HEK293 (cell line): ENCODE results near the gene HSPA2.

Source experiments
- CTCF ChIA-PET: fragments of 350-600 bp; formaldehyde crosslinking; extraction: SDS; loops from one replicate; lab custom pipeline; 2021; ENCODE audit warnings: antibody characterized with exemption; lab: Yijun Ruan, JAX
- POLR2A ChIA-PET: fragments of 300-600 bp; formaldehyde crosslinking; extraction: SDS; loops from one replicate; lab custom pipeline; 2020; ENCODE audit warnings: antibody characterized with exemption, inconsistent platforms; lab: Yijun Ruan, JAX
- H3K27ac ChIP-seq: fragments of 200-500 bp; sonication (Bioruptor generic); 2 replicates; pipeline ENCODE4 v1.5.1; 2014; ENCODE audit warnings: low read depth, low read length, control low read depth, inconsistent platforms; ENCODE audit errors: extremely low read depth
- H3K36me3 ChIP-seq, 2 experiments: fragments of 200-500 bp in 1 of 2; sonication (Bioruptor generic) in 1 of 2; 1 replicate in 1 of 2; 2 replicates in 1 of 2; pipeline ENCODE4 v1.5.1; 2014 to 2017; ENCODE audit warnings: inconsistent platforms in 2 of 2, low read length in 2 of 2; ENCODE audit not compliant: control insufficient read depth in 2 of 2, insufficient read depth in 1 of 2
- H3K4me1 ChIP-seq: fragments of 200-500 bp; sonication (Bioruptor generic); 2 replicates; pipeline ENCODE4 v1.5.1; 2014; ENCODE audit warnings: mild to moderate bottlenecking, low read length, inconsistent platforms; ENCODE audit not compliant: control insufficient read depth, insufficient read depth
- H3K4me3 ChIP-seq: 2 replicates; pipeline ENCODE4 v1.5.1; 2011; ENCODE audit warnings: low read depth, mild to moderate bottlenecking, control low read depth, low read length, moderate library complexity
- H3K9me3 ChIP-seq: fragments of 200-500 bp; sonication (Bioruptor generic); 2 replicates; pipeline ENCODE4 v1.5.1; 2014; ENCODE audit warnings: low read depth, low read length, inconsistent platforms; ENCODE audit not compliant: control insufficient read depth, insufficient read depth
- AEBP2 ChIP-seq: fragments of 450-650 bp; formaldehyde crosslinking; IDR thresholded peaks from 2 replicates; pipeline ENCODE4 v1.5.1; 2016; ENCODE audit warnings: missing biosample characterization, missing genetic modification characterization, borderline replicate concordance
- BCL11A ChIP-seq: fragments of 450-650 bp; formaldehyde crosslinking; IDR thresholded peaks from 2 replicates; pipeline ENCODE4 v1.5.1; 2016; ENCODE audit warnings: low read depth, missing biosample characterization, missing genetic modification characterization
- FEZF1 ChIP-seq: fragments of 450-650 bp; formaldehyde crosslinking; IDR thresholded peaks from 2 replicates; pipeline ENCODE4 v1.5.1; 2016; ENCODE audit warnings: missing biosample characterization, missing genetic modification characterization
- GLI2 ChIP-seq: fragments of 450-650 bp; formaldehyde crosslinking; IDR thresholded peaks from 2 replicates; pipeline ENCODE4; 2017; ENCODE audit warnings: missing biosample characterization, missing genetic modification characterization, low read depth, borderline replicate concordance
- GLIS1 ChIP-seq: fragments of 450-650 bp; formaldehyde crosslinking; IDR thresholded peaks from 2 replicates; pipeline ENCODE4 v1.5.1; 2016; ENCODE audit warnings: missing biosample characterization, missing genetic modification characterization
- HIC1 ChIP-seq: fragments of 450-650 bp; formaldehyde crosslinking; IDR thresholded peaks from 2 replicates; pipeline ENCODE4 v1.5.1; 2016; ENCODE audit warnings: missing biosample characterization, missing genetic modification characterization
- ZBTB6 ChIP-seq: fragments of 450-650 bp; formaldehyde crosslinking; IDR thresholded peaks from 2 replicates; pipeline ENCODE4 v1.5.1; 2017; ENCODE audit warnings: missing biosample characterization, missing genetic modification characterization
- ZFP37 ChIP-seq: fragments of 450-650 bp; formaldehyde crosslinking; IDR thresholded peaks from 2 replicates; pipeline ENCODE4 v1.5.1; 2016; ENCODE audit warnings: missing biosample characterization, missing genetic modification characterization
- ZIC2 ChIP-seq: fragments of 450-650 bp; formaldehyde crosslinking; IDR thresholded peaks from 2 replicates; pipeline ENCODE4 v1.5.1; 2016; ENCODE audit warnings: missing biosample characterization, missing genetic modification characterization
- ZNF133 ChIP-seq: fragments of 450-650 bp; formaldehyde crosslinking; IDR thresholded peaks from 2 replicates; pipeline ENCODE4 v1.5.1; 2016; ENCODE audit warnings: missing biosample characterization, missing genetic modification characterization
- ZNF19 ChIP-seq: fragments of 450-650 bp; formaldehyde crosslinking; IDR thresholded peaks from 2 replicates; pipeline ENCODE4; 2016; ENCODE audit warnings: missing biosample characterization, missing genetic modification characterization, low read depth
- ZNF248 ChIP-seq: fragments of 450-650 bp; formaldehyde crosslinking; IDR thresholded peaks from 2 replicates; pipeline ENCODE4 v1.5.1; 2017; ENCODE audit warnings: missing biosample characterization, missing genetic modification characterization
- ZNF280C ChIP-seq: fragments of 450-650 bp; formaldehyde crosslinking; IDR thresholded peaks from 2 replicates; pipeline ENCODE4 v1.5.1; 2016; ENCODE audit warnings: missing biosample characterization, missing genetic modification characterization
- ZNF350 ChIP-seq: fragments of 450-650 bp; formaldehyde crosslinking; IDR thresholded peaks from 2 replicates; pipeline ENCODE4 v1.5.0; 2017; ENCODE audit warnings: missing biosample characterization, mild to moderate bottlenecking, missing genetic modification characterization
- ZNF37A ChIP-seq: fragments of 450-650 bp; IDR thresholded peaks from 2 replicates; pipeline ENCODE4 v1.5.1; 2018; ENCODE audit warnings: missing biosample characterization, missing genetic modification characterization
- ZNF391 ChIP-seq: fragments of 450-650 bp; formaldehyde crosslinking; IDR thresholded peaks from 2 replicates; pipeline ENCODE4 v1.5.1; 2016; ENCODE audit warnings: low read depth, missing biosample characterization, missing genetic modification characterization, borderline replicate concordance
- ZNF416 ChIP-seq: fragments of 450-650 bp; formaldehyde crosslinking; IDR thresholded peaks from 2 replicates; pipeline ENCODE4 v1.5.1; 2016; ENCODE audit warnings: missing biosample characterization, missing genetic modification characterization
- ZNF501 ChIP-seq: fragments of 450-650 bp; formaldehyde crosslinking; IDR thresholded peaks from 2 replicates; pipeline ENCODE4 v1.5.1; 2016; ENCODE audit warnings: missing biosample characterization, missing genetic modification characterization
- ZNF521 ChIP-seq: fragments of 450-650 bp; formaldehyde crosslinking; IDR thresholded peaks from 2 replicates; pipeline ENCODE4 v1.5.1; 2017; ENCODE audit warnings: missing biosample characterization, mild to moderate bottlenecking, missing genetic modification characterization
- ZNF654 ChIP-seq: fragments of 450-650 bp; formaldehyde crosslinking; IDR thresholded peaks from 2 replicates; pipeline ENCODE4 v1.5.1; 2016; ENCODE audit warnings: low read depth, missing biosample characterization, missing genetic modification characterization
- ZNF707 ChIP-seq: fragments of 450-650 bp; formaldehyde crosslinking; IDR thresholded peaks from 2 replicates; pipeline ENCODE4 v1.5.1; 2016; ENCODE audit warnings: missing biosample characterization, missing genetic modification characterization
- ZNF768 ChIP-seq: fragments of 450-650 bp; formaldehyde crosslinking; IDR thresholded peaks from 2 replicates; pipeline ENCODE4 v1.5.1; 2018; ENCODE audit warnings: missing biosample characterization, mild to moderate bottlenecking, missing genetic modification characterization
- ZNF791 ChIP-seq: fragments of 450-650 bp; formaldehyde crosslinking; IDR thresholded peaks from 2 replicates; pipeline ENCODE4 v1.5.1; 2016; ENCODE audit warnings: missing biosample characterization, missing genetic modification characterization
- ZNF837 ChIP-seq: fragments of 450-650 bp; formaldehyde crosslinking; IDR thresholded peaks from 2 replicates; pipeline ENCODE4 v1.5.1; 2016; ENCODE audit warnings: missing biosample characterization, missing genetic modification characterization
- ZSCAN30 ChIP-seq: fragments of 450-650 bp; IDR thresholded peaks from 2 replicates; pipeline ENCODE4 v1.5.1; 2018; ENCODE audit warnings: missing biosample characterization, mild to moderate bottlenecking, missing genetic modification characterization, moderate library complexity
- TF ChIP-seq, protein P1 (sequence below): fragments of 450-650 bp; formaldehyde crosslinking; optimal IDR thresholded peaks from 2 replicates; pipeline ENCODE3; 2016; ENCODE audit warnings: missing biosample characterization, mild to moderate bottlenecking, missing genetic modification characterization

The HSPA2 gene

DNA sequence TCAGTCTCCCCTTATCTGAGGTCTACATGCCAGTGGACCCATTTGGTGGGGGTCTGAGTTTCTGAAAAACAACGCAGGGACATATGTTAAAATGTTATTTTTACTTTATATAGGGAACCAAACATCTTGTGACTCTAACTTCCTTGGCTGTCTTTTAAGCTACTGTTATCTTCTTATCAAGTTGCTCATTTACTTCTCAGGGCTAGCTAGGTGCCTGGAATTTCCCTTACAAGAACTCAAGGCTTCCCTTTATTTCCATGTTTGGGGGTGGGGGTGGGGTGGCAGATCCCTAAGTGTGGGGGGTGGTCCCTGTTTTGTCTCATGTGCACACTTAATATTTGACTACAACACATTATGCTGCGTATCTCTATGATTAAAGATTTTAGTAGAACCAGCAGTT, 40.8 kb downstream of the HSPA2 start:
- ChIA-PET CTCF (no interaction called here), POLR2A (interaction anchor here (0.6 kb wide), 1 partner anchor 610 kb away, joined by 3 read pairs; no protein-coding TSS in a partner anchor)
- Histone ChIP-seq H3K4me1 (no peaks in the 10 kb centered on the region), H3K36me3 (no peaks in the 10 kb centered on the region), H3K4me3 (no peak overlapping the region), H3K27ac (no peak overlapping the region), H3K9me3 (no peaks in the 10 kb centered on the region)
- no peak for TF ChIP-seq ZNF248
- no peak for TF ChIP-seq AEBP2 (tag by site-specific recombination)
- TF ChIP-seq ZBTB6 (tag by site-specific recombination): no peak
- TF ChIP-seq GLIS1 (tag by site-specific recombination): no peak
- TF ChIP-seq ZNF837 (tag by site-specific recombination): no peak
- TF ChIP-seq ZNF350 (tag by site-specific recombination): no peak
- no peak for TF ChIP-seq ZNF768 (tag by site-specific recombination)
- TF ChIP-seq BCL11A (tag by site-specific recombination): no peak
- TF ChIP-seq ZNF521 (tag by site-specific recombination): no peak
- TF ChIP-seq ZNF416: no peak
- no peak for TF ChIP-seq ZNF501 (tag by site-specific recombination)
- no peak for TF ChIP-seq ZNF654
- TF ChIP-seq ZNF133: no peak
- no peak for TF ChIP-seq ZNF791 (tag by site-specific recombination)

GRCh38 chr14:64581817-64582216, 41.3 kb downstream of the HSPA2 start:
- no peaks in the 10 kb centered on the region for H3K9me3 ChIP-seq
- POLR2A ChIA-PET: no interaction called here
- CTCF ChIA-PET: no interaction called here
- no peaks in the 10 kb centered on the region for H3K4me1 ChIP-seq
- no peak overlapping the region for H3K4me3 ChIP-seq
- no peak for TF ChIP-seq ZSCAN30 (tag by site-specific recombination)
- no peak for TF ChIP-seq ZFP37 (tag by site-specific recombination)
- TF ChIP-seq HIC1: no peak
- no peak for TF ChIP-seq ZNF501 (tag by site-specific recombination)
- no peak for TF ChIP-seq ZIC2 (tag by site-specific recombination)
- no peak for TF ChIP-seq ZNF391 (tag by site-specific recombination)
- TF ChIP-seq ZNF19: no peak
- no peak for TF ChIP-seq BCL11A (tag by site-specific recombination)
- TF ChIP-seq ZNF280C (tag by site-specific recombination): no peak
- TF ChIP-seq, protein P1, sequence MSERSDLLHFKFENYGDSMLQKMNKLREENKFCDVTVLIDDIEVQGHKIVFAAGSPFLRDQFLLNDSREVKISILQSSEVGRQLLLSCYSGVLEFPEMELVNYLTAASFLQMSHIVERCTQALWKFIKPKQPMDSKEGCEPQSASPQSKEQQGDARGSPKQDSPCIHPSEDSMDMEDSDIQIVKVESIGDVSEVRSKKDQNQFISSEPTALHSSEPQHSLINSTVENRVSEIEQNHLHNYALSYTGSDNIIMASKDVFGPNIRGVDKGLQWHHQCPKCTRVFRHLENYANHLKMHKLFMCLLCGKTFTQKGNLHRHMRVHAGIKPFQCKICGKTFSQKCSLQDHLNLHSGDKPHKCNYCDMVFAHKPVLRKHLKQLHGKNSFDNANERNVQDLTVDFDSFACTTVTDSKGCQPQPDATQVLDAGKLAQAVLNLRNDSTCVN (tag by site-specific recombination): no peak
- TF ChIP-seq GLI2 (tag by site-specific recombination): no peak
- no peak for TF ChIP-seq ZNF37A (tag by site-specific recombination)
- no peak for TF ChIP-seq FEZF1 (tag by site-specific recombination)
- no peak for TF ChIP-seq ZNF707 (tag by site-specific recombination)
- H3K27ac ChIP-seq: no peak overlapping the region
- no peaks in the 10 kb centered on the region for H3K36me3 ChIP-seq
